ENCODE data around the gene LGALS7B.
"Not testable (repeated sequence)": the region's sequence is repeated elsewhere in the genome, so short reads cannot be mapped to it uniquely, and the experiment has no call there.

Gene LGALS7B

DNA sequence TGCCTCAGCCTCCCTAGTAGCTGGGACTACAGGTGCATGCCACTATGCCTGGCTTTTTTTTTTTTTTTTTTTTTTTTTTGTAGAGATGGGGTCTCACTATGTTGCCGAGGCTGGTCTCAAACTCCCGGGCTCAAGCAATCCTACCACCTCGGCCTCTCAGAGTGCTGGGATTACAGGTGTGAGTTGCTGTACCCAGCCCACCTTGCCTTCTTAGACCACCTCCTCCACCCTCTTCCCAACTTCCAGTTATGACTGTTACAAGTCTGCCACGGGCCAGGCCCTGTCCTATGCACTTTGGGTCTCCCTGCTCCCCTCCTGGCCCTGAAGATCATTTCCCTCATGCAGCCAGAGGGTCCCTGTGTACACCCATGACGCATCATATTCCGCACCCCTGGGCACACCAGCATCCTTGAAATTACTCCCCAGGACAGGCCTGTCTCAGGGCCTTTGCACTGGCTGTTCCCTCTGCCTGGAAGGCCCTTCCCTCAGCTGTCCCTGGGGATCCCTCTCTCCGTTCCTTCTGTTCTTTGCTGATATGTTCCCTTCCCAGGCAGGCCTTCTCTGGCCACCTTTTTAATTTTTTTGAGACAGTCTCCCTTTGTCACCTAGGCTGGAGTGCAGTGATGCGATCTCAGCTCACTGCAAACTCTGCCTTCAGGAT lies 20.7 kb downstream of the LGALS7B start:
- no peak for DNase-seq (ENCODE audit: extremely low spot score)
- POLR2A ChIA-PET = no interaction called here
- TF ChIP-seq, protein P1, sequence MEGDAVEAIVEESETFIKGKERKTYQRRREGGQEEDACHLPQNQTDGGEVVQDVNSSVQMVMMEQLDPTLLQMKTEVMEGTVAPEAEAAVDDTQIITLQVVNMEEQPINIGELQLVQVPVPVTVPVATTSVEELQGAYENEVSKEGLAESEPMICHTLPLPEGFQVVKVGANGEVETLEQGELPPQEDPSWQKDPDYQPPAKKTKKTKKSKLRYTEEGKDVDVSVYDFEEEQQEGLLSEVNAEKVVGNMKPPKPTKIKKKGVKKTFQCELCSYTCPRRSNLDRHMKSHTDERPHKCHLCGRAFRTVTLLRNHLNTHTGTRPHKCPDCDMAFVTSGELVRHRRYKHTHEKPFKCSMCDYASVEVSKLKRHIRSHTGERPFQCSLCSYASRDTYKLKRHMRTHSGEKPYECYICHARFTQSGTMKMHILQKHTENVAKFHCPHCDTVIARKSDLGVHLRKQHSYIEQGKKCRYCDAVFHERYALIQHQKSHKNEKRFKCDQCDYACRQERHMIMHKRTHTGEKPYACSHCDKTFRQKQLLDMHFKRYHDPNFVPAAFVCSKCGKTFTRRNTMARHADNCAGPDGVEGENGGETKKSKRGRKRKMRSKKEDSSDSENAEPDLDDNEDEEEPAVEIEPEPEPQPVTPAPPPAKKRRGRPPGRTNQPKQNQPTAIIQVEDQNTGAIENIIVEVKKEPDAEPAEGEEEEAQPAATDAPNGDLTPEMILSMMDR (IDR thresholded peaks at IDR 0.05; ENCODE audit: control extremely low read depth, extremely low read depth, low read depth, missing control alignments) = no peak
- CTCF ChIA-PET = interaction anchor here (1.1 kb wide), 1 partner anchor 30 kb away, joined by 3 read pairs; no protein-coding TSS in a partner anchor

DNA sequence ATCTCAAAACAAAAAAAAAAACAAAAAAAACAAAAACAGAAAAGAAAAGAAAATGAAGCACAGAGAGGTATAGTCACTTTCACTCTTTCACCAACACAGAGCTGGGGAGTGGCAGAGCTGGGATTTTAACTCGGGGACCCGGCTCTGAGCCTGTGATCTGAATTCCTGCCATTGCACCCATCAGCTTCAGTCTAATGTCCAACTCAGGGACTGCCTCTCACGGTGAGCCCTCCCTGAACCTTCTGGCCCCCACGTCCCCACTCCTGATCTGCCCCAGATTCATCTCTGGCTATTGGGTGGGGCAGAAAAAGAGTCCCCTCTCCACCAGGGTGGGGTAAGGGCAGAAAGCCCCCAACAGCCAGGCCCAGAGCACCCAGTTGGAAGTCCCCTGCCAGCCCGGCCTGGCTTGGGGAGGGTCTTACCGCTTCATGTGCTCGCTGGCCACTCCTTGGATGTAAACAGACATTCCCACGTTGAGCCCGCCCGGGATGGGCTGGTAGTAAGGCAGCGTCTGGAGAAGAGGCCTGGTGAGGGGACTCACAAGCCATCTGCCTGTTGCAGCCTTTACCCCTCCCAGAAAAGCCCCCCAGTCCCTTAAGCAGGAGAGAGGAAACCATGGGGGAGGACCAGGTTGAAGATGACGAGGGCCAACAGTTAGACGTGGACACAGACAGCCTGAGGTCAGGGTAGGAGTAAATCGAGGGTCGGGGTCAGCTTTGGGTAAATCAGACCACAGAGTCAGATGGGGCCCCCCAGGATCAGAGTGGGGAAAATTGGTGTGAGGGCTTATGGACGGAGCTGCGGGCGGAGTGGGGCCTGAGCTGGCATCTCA lies 23.2 kb downstream of the LGALS7B start:
- ChIA-PET CTCF (interaction anchor here (1.5 to 2.4 kb wide), 2 partner anchors 13 to 410 kb away, joined by 3 to 5 read pairs; partner anchors contain the start of gene FAM98C), POLR2A (interaction anchor here (0.6 to 1.3 kb wide), 2 partner anchors 8 to 405 kb away, joined by 3 read pairs; no protein-coding TSS in a partner anchor)
- no peak for DNase-seq (ENCODE audit: extremely low spot score)
- TF ChIP-seq, protein P1 (IDR thresholded peaks at IDR 0.05; ENCODE audit: control extremely low read depth, extremely low read depth, low read depth, missing control alignments) = no peak

DNA sequence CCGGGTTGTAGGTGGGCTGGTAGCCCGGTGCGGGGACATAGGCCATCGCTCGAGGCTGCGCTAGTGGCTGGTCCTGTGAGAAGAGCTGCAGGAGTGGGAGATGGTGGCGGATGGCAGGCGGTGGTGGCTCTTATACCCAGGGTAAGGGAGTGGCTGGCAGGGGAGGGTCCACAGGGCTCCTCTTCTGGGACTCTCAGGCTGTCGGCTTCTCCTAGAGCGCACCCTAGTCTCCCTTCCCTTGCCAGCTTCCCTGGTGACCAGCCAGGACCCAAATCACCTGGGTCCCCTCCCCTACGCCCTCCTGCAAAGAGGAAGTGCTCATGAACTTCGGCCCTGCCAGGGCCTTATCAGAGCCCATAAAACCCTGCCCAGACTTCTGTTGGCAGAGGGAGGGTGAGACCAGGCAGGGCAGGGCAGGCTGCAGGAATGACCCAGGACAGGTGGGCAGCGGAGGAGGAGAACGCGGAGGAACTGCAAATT lies 23.9 kb downstream of the LGALS7B start, which contains the start of gene LGALS4:
Gene LGALS4 (minus strand): TSS at position 105 of the 480 bp plus-strand sequence. CDS start 59 bp downstream, at position 46.
- CTCF ChIA-PET = interaction anchor here (1.4 to 2.4 kb wide), 2 partner anchors 9 to 14 kb away, joined by 3 to 5 read pairs; no protein-coding TSS in a partner anchor
- POLR2A ChIA-PET = no interaction called here
- DNase-seq (ENCODE audit: extremely low spot score) = no peak
- TF ChIP-seq, protein P1 (IDR thresholded peaks at IDR 0.05; ENCODE audit: control extremely low read depth, extremely low read depth, low read depth, missing control alignments) = no peak

DNA sequence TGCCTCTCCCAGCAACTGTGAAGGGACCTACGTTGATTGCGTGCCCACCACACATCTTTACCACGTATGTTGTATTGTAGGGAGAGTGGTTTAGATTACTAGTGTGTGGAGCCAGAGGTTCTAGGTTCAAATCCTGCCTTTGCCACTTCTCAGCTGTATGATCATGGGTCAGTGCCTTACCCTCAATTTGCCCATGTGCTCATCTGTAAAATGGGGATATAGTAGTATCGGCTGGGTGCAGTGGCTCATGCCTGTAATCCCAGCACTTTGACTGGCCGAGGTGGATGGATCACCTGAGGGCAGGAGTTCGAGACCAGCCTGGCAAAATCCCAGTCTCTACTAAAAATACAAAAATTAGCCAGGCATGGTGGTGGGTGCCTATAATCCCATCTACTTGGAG lies 24.3 kb downstream of the LGALS7B start:
- DNase-seq (ENCODE audit: extremely low spot score) = no peak
- CTCF ChIA-PET = interaction anchor here (1.4 to 2.4 kb wide), 3 partner anchors 8 to 44 kb away, joined by 3 to 5 read pairs (median 5); no protein-coding TSS in a partner anchor
- TF ChIP-seq, protein P1 (IDR thresholded peaks at IDR 0.05; ENCODE audit: control extremely low read depth, extremely low read depth, low read depth, missing control alignments) = no peak
- POLR2A ChIA-PET = interaction anchor here (0.7 to 1.1 kb wide), 2 partner anchors 18 to 114 kb away, joined by 5 to 7 read pairs; partner anchors contain the start of gene ECH1

DNA sequence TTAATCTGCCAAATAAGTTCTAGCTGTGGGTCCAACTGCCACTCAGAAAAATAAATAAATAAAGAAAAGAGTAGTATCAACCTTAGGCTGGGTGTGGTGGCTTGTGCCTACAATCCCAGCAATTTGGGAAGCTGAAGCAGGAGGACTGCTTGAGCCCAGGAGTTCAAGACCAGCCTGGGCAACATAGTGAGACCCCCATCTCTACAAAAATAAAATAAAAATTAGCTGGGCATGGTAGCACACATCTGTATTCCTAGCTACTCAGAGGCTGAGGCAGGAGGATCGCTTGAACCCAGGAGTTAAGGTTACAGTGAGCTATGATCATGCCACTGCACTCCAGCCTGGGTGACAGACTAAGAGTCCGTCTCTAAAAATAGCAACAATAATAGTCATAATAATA lies 24.9 kb downstream of the LGALS7B start:
- ChIA-PET CTCF (interaction anchor here (1.4 to 2.4 kb wide), 3 partner anchors 8 to 44 kb away, joined by 3 to 5 read pairs (median 5); no protein-coding TSS in a partner anchor), POLR2A (interaction anchor here (0.6 to 1.1 kb wide), 4 partner anchors 8 to 553 kb away, joined by 3 to 7 read pairs (median 5); partner anchors contain the start of gene ECH1)
- not testable (repeated sequence) for DNase-seq (ENCODE audit: extremely low spot score)

DNA sequence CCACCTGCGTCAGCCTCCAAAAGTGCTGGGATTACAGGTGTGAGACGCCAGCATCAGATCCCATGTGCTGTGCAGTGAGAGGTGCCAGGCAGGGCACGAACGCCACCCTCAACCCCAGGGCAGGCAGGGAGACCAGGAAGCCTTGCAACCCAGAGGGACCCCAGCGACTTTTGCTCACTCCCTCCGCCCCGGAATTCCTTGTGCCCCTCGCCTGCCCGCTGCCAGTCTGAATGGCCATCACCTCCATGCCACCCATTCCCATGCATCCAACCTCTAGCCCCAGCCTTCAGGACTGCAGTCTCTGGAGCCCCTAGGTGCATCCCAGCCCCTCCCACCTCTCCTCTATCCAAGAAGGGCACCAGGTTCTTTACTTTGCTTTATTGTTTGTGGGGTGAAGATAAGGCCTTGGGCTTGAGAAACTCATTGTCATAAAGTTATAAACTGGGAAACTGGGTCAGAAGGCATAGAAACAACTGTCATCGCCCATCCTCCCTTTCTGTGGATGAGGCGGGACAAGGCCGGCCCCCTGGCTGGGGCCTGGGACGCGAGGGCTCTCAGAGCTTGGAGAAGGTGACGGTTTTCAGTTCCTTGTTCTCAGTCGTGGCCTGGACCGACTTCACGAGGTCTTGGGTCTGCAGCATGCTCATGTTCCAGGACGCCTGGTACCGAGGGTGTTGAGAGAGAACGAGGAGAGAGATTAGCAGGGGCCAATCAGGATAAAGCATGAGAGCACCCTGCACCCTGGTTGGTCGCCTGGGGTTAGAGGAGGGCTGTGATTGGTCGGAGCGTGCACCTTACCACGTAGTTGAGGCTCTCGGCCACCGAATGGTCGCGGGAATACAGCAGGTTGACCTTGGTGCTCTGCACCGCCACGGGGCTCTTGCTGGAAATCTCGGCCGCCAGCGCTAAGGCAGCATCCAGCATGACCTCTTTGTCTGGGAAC lies 26.3 kb downstream of the LGALS7B start:
- ChIA-PET POLR2A (interaction anchor here (0.6 kb wide), 1 partner anchor 413 kb away, joined by 3 read pairs; no protein-coding TSS in a partner anchor), CTCF (interaction anchor here (1.0 kb wide), 1 partner anchor 46 kb away, joined by 4 read pairs; no protein-coding TSS in a partner anchor)
- TF ChIP-seq, protein P1 (IDR thresholded peaks at IDR 0.05; ENCODE audit: control extremely low read depth, extremely low read depth, low read depth, missing control alignments) = no peak
- no peak for DNase-seq (ENCODE audit: extremely low spot score)
